HCT116 (cell line): ENCODE results near the gene C21orf91.

Experiments
- CTCF ChIP-seq, 3 experiments: fragments of 200-600 bp in 1 of 3; sonication (generic) in 1 of 3; IDR thresholded peaks in 2 of 3; conservative IDR thresholded peaks in 1 of 3; 2 replicates each; pipeline ENCODE4 v1.5.1; 2012 to 2017; ENCODE audit warnings: low read depth in 2 of 3, low read length in 2 of 3, antibody characterized with exemption in 1 of 3, borderline replicate concordance in 1 of 3, control low read depth in 1 of 3, mild to moderate bottlenecking in 1 of 3, mixed read lengths in 1 of 3, mixed run types in 1 of 3, moderate library complexity in 1 of 3; ENCODE audit not compliant: insufficient read depth in 1 of 3
- EZH2 ChIP-seq: fragments of 200-600 bp; sonication (generic); IDR thresholded peaks from 2 replicates; pipeline ENCODE4 v1.6.1; 2017; ENCODE audit warnings: antibody characterized with exemption, mixed run types
- FOSL1 ChIP-seq: IDR thresholded peaks from 2 replicates; pipeline ENCODE4 v1.6.1; 2012; ENCODE audit warnings: low read depth
- JUND ChIP-seq: IDR thresholded peaks from 2 replicates; pipeline ENCODE4 v1.6.1; 2012
- POLR2AphosphoS5 ChIP-seq: IDR thresholded peaks from 2 replicates; pipeline ENCODE4 v1.6.1; 2011; ENCODE audit warnings: mild to moderate bottlenecking, low read depth, low read length, moderate library complexity

- TF ChIP-seq JUND (no peak), FOSL1 (no peak), CTCF (IDR thresholded peaks at IDR 0.05 in 2 of 3, conservative IDR thresholded peaks at IDR 0.05 in 1 of 3; ENCODE audit: borderline replicate concordance in 1 of 3, insufficient read depth in 1 of 3, low read depth in 2 of 3, low read length in 2 of 3) (no peak), EZH2 (no peak), POLR2AphosphoS5 (no peak)
These were observed 23.1 kb downstream of the C21orf91 start for GRCh38 chr21:17796037-17796403.
